LNCAP (cell line): ENCODE results near the gene C3orf20.

ENCODE experiments used
- TF ChIP-seq, protein P1 (sequence below): fragments of 450-650 bp; IDR thresholded peaks from 2 replicates; pipeline ENCODE4 v1.5.1; 2017; ENCODE audit warnings: mild to moderate bottlenecking

Gene C3orf20

DNA sequence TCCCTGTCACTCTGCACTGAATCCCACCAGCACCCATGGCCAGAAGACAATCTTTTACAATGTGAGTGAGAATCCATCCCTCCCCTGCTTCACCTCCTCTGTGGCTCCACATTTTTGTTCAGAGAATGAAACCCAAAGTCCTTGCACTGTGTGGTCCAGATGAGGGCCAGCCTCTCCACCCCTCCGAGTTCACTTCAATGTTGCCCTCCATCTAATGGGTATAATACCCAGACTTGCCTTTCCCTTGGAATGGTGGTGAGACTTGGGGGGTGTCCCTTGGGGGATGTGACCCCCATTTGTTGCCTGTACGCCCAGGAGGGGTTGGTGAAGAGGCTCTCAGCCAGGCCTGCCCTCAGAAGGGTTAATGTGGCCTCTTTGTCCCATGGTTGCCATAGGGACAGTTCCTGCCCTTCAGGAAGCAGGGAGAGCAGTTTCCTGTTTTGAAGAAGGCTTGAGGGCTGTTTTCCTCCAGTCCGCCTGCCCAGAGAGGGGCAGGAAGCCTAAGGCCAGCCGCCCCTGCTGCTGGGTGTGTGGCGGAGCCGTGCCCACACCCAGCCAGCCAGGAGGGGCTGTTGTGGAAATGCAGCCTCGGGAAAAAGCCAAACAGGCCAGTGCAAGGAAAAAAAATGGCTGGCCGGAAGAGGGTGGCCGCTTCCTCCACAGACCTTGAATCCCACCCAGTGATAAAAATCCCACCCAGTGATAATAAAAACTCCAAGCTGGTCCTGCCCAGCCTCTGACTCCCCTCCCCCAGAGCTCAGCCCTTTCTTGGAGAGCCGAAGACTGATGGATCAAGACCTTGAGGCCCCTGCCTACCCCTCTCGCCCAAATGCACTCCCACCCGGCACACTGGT, 129.3 kb downstream of the C3orf20 start:
- TF ChIP-seq, protein P1, sequence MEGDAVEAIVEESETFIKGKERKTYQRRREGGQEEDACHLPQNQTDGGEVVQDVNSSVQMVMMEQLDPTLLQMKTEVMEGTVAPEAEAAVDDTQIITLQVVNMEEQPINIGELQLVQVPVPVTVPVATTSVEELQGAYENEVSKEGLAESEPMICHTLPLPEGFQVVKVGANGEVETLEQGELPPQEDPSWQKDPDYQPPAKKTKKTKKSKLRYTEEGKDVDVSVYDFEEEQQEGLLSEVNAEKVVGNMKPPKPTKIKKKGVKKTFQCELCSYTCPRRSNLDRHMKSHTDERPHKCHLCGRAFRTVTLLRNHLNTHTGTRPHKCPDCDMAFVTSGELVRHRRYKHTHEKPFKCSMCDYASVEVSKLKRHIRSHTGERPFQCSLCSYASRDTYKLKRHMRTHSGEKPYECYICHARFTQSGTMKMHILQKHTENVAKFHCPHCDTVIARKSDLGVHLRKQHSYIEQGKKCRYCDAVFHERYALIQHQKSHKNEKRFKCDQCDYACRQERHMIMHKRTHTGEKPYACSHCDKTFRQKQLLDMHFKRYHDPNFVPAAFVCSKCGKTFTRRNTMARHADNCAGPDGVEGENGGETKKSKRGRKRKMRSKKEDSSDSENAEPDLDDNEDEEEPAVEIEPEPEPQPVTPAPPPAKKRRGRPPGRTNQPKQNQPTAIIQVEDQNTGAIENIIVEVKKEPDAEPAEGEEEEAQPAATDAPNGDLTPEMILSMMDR = no peak

DNA sequence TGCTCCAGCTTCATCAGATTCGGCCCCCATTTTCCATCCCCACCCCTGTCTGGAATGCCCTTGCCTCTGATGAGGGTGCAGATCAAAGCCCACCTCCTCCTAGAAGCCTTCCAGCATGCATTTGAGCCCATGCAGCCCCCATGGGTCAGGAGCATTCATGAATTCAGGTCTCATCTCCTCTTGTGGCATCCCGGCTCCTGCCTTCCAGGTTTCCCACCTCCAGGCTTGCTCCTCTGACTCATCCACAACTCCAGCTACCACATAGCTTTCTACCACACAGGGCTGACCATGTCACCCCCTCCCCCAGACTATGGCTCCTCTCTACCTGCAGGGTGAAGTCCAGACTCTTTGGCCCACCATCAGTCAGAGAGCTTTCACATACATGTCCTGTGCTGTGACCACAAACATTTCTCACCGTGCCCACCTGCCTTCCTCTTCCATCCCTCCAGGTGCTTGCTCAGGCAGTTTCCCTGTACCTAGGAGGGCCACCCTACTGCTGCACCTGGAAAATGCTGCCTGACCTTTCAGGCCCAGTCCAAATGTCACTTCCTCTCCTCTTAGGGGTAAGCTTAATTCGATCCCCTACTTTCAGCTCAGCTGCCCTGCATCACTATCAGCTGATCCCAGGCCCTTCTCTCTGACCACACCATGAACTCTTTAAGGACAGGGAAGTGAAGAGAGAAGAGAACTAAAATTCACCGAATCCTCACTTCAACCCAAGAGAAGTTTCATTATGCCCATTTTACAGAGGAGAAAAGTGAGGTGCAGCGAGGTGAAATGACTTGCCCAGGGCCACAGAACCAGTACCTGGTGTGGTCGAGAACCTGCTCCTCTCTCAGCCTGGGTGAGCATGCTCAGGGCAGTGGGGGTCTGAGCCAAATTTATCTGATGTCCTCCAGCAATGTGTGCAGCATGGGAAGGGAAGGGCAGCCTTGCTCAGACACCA, 130.2 kb downstream of the C3orf20 start:
- TF ChIP-seq, protein P1 = no peak

DNA sequence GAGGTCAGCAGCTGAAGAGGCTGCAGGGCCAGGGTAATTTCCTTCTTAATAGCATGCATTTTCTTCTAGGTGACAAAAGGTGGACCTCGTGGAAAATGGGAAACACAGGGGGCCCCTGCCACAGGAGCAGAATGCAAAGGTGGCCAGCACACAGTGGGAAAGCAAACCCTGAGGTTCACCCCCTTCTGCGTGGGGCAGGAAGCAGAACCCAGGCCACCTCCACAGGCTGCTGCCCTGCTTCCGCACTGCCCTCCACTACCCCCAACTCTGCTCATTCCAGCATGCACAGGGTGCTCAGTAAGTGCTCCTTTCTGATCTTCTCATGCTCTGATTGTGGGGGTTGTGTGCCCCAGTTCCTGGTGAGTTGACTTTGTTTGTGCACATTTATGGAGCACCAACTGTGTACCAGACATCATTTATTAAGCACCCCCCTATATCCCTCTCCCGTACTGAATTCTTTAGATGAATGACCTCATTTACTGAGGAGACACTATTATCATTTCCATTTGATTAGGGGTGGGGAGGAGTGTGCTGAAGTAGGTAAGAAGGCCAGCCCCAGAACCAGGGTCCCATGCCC, 131.1 kb downstream of the C3orf20 start:
- TF ChIP-seq, protein P1 = no peak

DNA sequence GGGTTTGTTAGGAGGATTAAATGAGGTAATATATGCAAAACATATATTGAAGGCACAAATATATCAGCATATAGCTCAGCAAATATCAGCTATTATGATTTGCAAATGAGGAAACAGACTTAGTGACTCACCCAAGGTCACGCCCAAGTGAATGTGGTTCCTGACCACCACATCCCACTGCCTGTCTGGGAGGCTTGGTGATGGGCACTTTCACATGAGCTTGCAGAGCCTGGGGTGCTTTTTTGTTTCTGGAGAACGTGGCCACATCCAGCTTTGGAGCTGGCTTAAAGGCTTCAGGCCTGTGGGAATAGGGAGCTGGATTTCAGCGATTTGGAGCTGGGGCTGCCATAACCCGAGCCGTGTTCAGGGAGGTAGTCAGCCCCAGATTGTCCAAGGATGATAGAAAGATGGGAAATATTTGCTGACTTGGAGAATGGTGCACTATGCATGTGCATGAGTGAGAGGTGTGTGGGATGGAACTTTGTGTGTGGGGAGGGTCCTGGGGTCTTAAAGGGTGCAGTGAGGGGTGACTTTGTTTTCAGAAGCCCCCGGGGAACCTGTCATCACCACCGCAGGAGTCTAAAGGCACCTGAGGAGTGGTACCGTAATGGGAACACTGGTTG, 131.8 kb downstream of the C3orf20 start:
- TF ChIP-seq, protein P1 = no peak

DNA sequence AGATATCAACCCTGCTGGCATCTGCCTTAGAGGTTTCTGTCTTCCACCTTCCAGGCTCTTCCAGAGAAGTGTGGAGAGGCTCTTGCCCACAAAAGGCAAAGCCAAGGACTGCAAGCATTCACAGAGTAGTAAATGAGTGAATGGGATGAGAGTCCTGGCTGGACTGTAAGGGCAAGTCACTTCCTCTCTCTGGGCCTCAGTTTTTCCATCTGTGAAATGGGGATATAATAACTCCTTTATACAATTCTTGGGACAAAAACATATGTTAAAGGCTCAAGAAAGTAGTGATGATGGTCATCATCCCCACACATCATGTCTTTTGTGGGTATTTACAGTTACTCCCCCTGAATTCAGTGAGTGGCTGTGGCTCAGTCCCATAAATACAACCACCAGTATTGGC, 133.1 kb downstream of the C3orf20 start:
- TF ChIP-seq, protein P1 = no peak

DNA sequence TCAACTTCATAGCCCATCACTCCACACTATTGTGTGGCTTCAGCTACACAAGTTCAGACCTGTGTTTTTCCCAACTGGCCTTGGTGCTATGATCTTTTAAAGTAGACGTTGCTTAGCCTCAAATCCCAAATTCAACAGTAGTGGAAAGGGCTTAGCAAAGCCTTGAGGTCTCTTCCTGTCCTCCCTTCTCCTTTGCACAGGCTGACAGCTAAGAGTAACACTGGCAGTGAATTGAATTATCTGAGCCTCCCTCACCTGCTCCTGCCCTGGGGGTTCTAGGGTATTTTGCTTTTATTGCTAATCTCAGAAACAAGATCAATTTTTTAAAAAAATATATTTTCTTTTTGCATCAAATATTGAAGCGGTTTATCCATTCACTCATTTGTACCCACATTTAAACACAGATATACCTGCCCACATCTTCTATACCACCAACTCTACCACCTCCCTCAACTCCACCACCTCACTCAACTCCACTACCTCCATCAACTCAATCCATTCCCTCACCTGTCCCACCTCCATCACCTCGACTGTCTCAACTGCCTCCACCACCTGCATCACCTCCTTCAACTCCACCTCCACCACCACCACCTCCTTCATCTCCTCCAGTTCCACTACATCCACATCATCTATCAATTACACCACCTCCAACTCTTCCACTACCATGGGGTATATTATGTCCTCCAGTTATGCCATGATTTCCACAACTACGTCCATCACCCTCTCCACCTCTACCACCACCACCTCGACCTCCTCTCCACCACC, 133.7 kb downstream of the C3orf20 start:
- TF ChIP-seq, protein P1 = no peak
